GM15510 (cell line): ENCODE measurements around the gene TMEM123.

Experiments
- POLR2A ChIP-seq: IDR thresholded peaks from 3 replicates; pipeline ENCODE4 v1.6.1; 2011; ENCODE audit warnings: borderline replicate concordance; ENCODE audit not compliant: insufficient read length; ENCODE audit errors: extremely low read depth

The TMEM123 gene

DNA sequence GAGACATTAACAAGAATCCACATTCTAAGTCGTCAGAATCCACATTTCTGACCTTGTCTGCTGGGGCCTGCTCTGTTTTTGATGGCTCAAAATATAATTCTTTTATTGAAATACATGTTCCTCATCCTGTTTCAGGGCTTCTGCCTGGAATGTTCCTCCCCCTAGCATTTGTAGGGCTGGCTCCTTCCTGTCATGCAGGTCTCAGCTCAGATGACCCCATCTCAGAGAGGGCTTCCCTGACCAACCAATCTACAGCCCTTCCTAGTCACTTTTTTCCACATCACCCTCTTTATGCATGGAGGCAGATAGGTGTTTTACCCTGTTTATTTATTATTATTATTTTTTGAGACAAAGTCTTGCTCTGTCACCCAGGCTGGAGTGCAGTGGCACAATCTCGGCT lies 14.8 kb downstream of the TMEM123 start:
- TF ChIP-seq POLR2A: no peak

DNA sequence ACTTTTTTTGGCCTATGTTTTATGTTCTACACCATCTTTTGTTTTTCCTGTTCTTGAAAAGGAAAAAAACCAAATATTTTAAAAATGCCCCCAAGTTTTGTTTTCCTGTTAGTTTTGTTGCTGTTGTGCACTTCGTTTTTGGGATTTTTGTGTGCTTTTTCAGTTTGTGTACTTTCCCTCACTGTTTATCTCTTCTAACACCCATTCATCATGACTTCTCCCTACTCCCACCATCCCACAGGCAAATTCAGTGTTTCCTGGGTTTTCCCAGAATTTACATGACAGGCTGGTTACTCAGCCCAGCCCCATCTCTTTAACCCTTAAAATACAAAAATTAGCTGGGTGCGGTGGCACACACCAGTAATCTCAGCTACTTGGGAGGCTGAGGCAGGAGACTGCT lies 15.6 kb downstream of the TMEM123 start:
- no peak for TF ChIP-seq POLR2A

DNA sequence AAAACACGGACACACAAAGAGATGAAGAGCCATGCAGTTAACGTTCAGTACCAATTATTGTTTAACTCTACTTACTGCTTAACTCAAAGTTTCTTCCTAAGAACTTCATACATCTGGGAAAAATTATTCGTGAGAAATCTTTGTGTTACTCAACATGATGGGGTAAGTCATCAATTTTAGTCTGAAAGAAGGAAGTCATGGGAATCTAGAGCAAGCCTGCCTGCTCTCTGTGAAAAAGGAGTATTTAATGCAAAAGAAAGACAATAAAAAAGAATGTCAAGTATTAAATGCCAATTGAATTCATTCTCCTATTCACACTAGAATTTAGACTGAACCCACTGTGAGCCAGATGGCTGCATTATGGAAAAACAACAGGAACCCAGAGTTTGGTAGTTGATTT lies 16.0 kb downstream of the TMEM123 start:
- TF ChIP-seq POLR2A: no peak

DNA sequence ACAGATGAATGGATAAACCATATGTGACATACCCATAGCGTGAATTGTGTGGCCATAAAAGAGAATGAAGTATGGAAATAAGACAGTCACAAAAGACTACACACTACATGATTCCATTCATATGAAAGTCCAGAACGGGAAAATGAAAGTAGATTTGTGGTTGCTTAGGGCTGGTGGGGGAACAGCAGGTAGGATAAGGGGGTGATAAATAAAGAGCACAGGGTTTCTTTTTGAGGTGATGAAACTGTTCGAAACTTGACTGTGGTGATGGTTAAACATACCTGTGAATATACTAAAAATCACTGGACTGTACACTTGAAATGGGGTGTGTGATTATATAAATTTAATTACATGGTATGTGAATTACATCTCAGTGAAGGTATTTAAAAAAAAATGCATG lies 16.9 kb downstream of the TMEM123 start:
- TF ChIP-seq POLR2A: no peak

DNA sequence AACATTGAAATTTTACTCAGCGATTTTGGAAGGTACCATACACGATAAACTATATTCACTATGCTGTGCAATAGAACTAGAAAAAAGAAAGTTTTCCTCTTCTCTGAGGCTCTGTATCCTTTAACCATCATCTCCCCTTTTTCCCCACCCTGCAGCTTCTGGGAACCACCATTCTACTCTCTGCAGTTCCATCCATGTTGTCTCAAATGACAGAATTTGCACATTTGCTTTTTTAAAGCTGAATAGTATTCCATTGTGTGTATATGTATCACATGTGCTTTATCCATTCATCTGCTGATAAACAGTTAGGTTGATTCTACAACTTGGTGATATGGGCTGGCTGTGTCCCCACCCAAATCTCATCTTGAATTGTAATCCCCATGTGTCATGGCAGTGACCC lies 21.2 kb downstream of the TMEM123 start:
- TF ChIP-seq POLR2A: no peak

DNA sequence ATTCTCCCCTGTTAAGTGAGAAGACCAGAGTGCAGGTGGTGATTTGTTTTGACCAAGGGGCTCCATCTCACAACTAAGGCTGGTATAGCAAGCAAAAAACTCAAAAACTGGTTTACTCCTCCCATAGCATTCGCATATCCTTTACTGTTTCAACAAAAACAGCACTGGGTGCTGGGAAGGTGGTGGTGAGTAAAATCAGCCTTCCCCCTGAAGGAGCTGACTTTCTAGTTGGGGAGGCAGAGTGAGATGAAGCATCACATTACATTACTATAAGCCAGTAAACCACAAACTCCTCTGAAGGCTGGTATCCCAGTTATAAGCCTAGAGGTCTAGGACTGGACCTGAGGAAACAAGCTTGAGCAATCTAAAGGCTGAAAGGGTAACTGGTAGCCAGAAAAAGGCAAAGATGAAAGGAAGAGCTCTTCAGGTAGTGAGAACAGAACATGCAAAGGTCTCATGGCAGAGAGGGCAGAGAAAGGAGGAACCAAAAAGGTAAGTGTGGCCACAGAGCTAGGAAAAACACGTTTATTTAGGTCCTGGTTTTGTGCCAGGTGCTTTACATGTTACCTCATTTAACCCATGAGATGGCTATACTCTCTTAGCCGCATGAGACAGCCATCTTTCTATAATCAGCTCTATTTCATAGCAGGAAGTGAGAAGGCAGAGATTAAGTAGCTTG lies 22.3 kb downstream of the TMEM123 start:
- TF ChIP-seq POLR2A: no peak

DNA sequence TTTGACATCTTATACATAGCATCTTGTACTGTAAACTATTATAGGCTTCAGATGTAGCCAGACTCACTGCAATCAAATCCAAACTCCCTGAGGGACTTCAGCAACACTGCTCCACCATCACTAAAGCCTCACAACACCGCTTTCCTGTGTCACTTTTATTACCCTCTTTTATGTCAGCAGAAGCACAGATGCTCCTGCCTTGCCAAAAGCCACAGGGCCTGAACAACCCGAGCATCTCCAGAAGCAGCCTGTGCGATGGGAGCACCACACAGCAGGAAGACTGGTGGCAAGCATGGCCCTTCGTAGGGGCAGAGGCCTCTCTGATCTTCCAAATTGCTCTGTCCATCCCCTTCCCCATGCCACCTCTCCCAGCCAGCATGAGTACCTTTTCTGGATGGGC lies 22.9 kb downstream of the TMEM123 start:
- no peak for TF ChIP-seq POLR2A

DNA sequence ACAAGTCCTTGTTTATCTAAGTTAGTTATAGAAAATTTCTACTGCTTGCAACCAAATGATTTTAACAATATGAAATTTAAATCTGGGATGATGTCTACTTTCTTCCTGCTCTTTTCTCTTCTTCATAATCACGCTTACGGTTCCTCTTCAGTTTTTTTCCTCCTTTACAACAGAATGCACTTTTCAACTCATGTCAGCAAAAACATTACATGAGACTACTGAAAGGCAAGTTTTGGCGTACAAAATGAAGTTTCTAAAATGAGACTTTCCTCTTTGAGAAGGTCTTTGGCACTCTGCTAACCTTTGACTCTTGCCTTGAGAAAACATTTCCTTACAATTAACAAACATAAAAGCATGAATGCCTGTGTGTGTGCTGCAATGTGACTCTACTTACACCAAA lies 23.3 kb downstream of the TMEM123 start:
- no peak for TF ChIP-seq POLR2A

DNA sequence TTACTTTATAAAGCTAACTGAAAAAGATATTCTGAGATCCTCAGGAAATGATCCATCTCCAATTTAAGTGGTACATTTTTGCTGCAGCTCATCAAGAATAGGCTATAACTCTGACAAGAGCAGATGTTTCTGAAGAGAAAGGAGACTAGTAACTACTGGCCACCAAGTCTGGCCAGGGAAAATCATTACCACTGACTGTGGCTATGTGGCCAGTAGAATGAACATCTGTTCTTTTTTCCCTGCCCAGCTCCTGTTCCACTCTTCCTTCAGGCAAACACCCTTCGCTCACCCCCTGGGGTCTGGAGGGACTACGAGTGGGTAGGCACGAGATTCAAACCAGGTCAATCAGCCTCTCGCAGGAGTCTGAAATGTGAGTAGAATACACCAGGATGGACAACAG lies 23.9 kb downstream of the TMEM123 start:
- TF ChIP-seq POLR2A: no peak

DNA sequence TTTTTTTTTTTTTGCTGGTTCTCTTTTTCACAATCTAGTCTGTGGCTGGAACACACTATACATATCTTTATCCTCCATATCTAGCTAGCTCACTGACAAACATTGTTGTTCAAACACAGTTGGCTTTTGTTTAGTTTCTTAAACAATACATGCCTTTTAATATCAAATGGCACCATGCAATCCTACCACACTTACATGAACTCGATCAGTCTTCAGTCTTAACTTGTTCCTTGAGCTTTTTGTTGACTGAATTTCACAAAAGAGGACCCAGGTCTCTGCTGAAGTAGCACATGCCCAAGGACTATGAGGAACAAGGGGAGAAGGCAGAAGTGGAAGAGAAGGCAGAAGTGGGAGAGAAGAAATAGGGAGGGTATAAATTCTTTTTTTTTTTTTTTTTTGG lies 25.5 kb downstream of the TMEM123 start:
- TF ChIP-seq POLR2A: no peak

DNA sequence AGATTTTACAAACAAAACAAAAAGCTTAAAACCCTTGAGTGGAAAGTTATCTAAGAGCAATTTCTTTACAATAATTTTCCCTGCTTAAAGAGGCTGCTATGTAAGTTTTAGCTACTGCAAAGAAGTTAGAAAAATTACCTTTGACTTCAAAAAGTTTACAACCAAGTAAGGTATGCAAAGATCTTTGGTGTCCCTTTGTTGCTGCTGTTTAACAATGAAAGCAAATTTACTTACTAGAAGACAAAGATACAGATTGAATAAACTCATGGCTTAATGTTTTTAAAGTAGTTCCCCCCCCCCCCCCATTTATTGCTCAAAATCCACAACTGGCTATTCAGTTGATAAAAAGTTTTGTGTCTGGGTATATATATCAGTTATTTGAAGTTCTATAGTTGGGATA lies 26.0 kb downstream of the TMEM123 start:
- TF ChIP-seq POLR2A: no peak

DNA sequence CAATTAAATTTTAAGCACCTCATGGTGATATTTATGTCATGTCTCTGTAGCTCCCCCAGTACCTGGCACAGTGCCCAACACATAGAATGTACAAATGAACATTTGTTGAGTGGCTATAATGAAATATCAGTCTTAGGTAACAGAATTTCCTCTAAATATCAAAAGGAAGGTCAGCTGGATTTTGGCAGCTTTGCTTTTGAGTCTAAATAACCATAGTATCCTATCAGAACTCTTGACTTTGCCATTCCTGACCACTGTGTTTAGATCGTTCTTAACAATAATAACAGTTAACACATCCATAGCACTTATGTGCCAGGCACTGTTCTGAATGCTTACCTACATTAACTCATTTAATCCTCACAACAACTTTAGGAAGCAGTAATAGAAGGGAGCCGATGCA lies 26.6 kb downstream of the TMEM123 start:
- TF ChIP-seq POLR2A: no peak

DNA sequence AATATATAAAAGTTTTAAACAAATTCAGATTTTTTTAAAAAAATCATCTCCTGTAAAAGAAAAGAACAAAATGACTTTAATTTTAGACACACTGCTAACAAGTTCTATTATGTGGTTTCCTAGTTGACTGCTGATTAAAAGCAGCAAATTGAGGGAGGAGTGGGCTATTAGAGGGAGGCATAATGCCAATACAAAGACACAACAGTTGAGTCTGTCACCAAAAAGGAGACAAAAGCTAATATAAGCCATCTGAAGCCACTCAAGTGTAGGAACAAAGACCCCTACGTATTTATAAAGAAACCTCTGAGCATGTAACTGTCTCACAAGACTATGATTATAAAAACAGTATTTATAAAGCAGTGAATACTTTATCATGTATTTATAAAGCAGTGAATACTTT lies 28.6 kb downstream of the TMEM123 start:
- TF ChIP-seq POLR2A: no peak

DNA sequence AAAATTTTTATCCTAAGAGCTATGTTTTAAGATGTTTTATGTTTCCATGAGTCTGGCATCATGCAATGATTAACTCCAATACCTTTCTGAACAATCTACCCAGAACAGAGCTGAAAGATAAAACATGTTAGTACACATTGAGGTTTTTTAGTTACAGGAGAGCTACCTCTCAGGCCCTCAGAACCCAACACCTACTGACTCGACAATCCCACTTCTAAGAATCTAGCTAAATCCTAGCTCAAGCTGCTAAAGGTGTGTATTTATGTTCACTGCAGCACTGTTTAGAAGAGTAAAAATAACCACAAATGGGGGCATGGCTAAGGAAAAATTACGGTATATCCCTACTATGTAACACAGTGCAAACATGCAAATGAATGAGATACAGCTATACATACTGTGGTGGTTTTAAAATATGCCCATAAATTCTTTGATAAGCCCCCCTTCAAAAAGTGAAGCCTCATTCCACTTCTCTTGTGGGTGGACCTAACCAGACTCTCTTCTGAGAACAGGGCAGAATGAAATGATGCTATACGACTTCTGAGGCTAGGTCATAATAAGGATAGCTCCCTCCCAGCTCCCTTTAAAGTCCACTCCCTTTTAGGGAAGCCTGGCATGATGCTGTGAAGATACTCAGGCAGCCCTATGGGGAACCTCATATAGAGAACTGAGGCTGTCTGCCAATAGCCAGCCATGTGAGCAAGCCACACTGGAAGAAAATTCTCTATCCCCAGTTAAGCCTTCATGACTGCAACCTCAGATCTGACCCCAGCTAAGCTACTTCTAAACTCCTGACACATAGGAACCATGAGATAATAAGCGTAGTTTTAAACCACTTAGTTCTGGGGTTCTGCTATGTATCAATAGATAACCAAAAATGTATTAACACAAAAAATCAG lies 29.5 kb downstream of the TMEM123 start:
- TF ChIP-seq POLR2A: no peak

DNA sequence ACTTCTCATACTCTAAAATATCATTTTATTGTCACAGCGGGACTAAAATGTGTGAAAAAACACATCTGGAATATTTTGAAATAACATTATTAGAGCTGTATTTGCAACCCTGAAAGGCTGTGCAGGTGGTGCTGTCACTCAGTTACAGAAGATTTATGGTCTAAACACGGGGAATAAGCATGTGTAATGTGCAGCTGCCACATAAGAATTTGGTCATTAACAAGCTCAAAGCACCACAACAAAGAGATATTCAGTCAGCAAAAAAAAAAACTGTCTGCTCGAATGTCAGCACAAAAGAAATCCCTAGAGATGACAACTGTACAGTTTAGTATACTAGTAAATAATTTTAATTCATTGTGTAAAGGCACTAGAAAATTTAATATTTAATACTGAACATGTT lies 31.3 kb downstream of the TMEM123 start:
- TF ChIP-seq POLR2A: no peak

DNA sequence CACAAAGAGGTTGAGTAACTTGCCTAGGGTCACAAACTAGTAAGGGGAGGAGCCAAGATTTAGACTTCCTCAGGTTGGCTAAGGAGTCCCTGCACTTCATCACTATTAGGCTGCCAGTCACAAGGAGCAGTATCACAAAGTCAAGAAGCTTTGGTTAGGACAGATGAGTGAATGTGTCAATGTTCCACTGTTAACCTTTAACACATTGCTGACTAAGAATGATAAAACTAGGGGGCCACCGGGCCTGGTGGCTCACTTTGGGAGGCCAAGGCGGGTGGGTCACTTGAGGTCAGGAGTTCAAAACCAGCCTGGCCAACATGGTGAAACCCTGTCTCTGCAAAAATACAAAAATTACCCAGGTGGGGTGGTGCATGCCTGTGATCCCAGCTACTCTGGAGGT lies 32.0 kb downstream of the TMEM123 start:
- TF ChIP-seq POLR2A: no peak
